HepG2 (cell line): ENCODE results near the gene PFDN2. TPM values are rescaled to one million over a fixed set of nuclear protein-coding genes. Genes with fewer than 3 reads are reported as not detected.

ENCODE experiments used
- ATF1 ChIP-seq: IDR thresholded peaks from 2 replicates; pipeline ENCODE4 v1.6.1; 2016; ENCODE audit warnings: mild to moderate bottlenecking, control low read depth
- ATF7 ChIP-seq, 2 experiments: fragments of 450-650 bp in 1 of 2; sonication (generic) in 1 of 2; formaldehyde crosslinking in 1 of 2; IDR thresholded peaks; 2 replicates each; pipeline versions ENCODE4 v1.4.0 to v1.6.1; 2016 to 2020; ENCODE audit warnings: antibody characterized with exemption in 1 of 2, mild to moderate bottlenecking in 1 of 2, missing genetic modification reagents in 1 of 2
- CCAR2 ChIP-seq: fragments of 200-400 bp; formaldehyde crosslinking; optimal IDR thresholded peaks from 2 replicates; pipeline ENCODE3; 2018; ENCODE audit warnings: low read depth, mild to moderate bottlenecking, low read length, moderate library complexity
- CREB1 ChIP-seq, 2 experiments: fragments of 450-650 bp in 1 of 2; IDR thresholded peaks; 2 replicates each; pipeline ENCODE4 v1.6.1; 2016 to 2017; ENCODE audit warnings: control low read depth in 1 of 2, mild to moderate bottlenecking in 1 of 2, missing compliant biosample characterization in 1 of 2, missing genetic modification characterization in 1 of 2
- EHMT2 ChIP-seq: fragments of 200-600 bp; sonication (generic); IDR thresholded peaks from 2 replicates; pipeline ENCODE4 v1.7.0; 2017; ENCODE audit warnings: antibody characterized with exemption, low read depth, low read length, borderline replicate concordance
- HOXA3 ChIP-seq: sonication (generic); formaldehyde crosslinking; IDR thresholded peaks from 2 replicates; pipeline ENCODE4 v1.5.0; 2020; ENCODE audit warnings: missing genetic modification reagents
- KDM5B ChIP-seq: sonication (generic); formaldehyde crosslinking; IDR thresholded peaks from 2 replicates; pipeline ENCODE4 v1.4.0; 2020; ENCODE audit warnings: missing genetic modification reagents, mild to moderate bottlenecking, borderline replicate concordance
- MAZ ChIP-seq, 2 experiments: sonication (generic) in 1 of 2; formaldehyde crosslinking in 1 of 2; IDR thresholded peaks; 2 replicates each; pipeline versions ENCODE4 v1.5.0 to v1.6.1; 2012 to 2020; ENCODE audit warnings: low read depth in 2 of 2, mild to moderate bottlenecking in 2 of 2, borderline replicate concordance in 1 of 2, improper control_type of control experiment in 1 of 2, low read length in 1 of 2, missing genetic modification reagents in 1 of 2, moderate library complexity in 1 of 2
- NPAS2 ChIP-seq: sonication (generic); formaldehyde crosslinking; IDR thresholded peaks from 2 replicates; pipeline ENCODE4 v1.8.0; 2022; ENCODE audit warnings: mild to moderate bottlenecking, missing genetic modification reagents, borderline replicate concordance
- ZBTB21 ChIP-seq: sonication (generic); formaldehyde crosslinking; IDR thresholded peaks from 2 replicates; pipeline ENCODE4 v1.4.0; 2020; ENCODE audit warnings: missing genetic modification reagents
- ZFP90 ChIP-seq: sonication (generic); formaldehyde crosslinking; IDR thresholded peaks from 2 replicates; pipeline ENCODE4 v1.8.0; 2022; ENCODE audit warnings: missing genetic modification reagents, mild to moderate bottlenecking, inconsistent platforms, borderline replicate concordance
- ZFYVE20 ChIP-seq: sonication (generic); formaldehyde crosslinking; IDR thresholded peaks from 2 replicates; pipeline ENCODE4 v1.8.0; 2023; ENCODE audit warnings: low read depth, mild to moderate bottlenecking, moderate library complexity, missing genetic modification reagents, borderline replicate concordance
- ZNF746 ChIP-seq: sonication (generic); formaldehyde crosslinking; IDR thresholded peaks from 2 replicates; pipeline ENCODE4 v1.8.0; 2022; ENCODE audit warnings: mild to moderate bottlenecking, missing genetic modification reagents
- ZNF772 ChIP-seq: sonication (generic); formaldehyde crosslinking; IDR thresholded peaks from 2 replicates; pipeline ENCODE4 v1.5.0; 2020; ENCODE audit warnings: mild to moderate bottlenecking, missing genetic modification reagents
- polyA plus RNA-seq, 8 experiments: library from polyadenylated mRNA; depleted of rRNA in 3 of 8; stranded (reverse) in 7 of 8; unstranded in 1 of 8; fragments of >200 nt; fragmentation: Illumina TruSeq in 4 of 8; extraction: Trizol in 4 of 8; gene quantifications; 2 replicates each; pipeline versions ENCODE4 v1.2.1 to v1.2.3, GENCODE V29; 2011 to 2016; ENCODE audit warnings: low read depth in 4 of 8, missing spikeins in 1 of 8, mixed read lengths in 1 of 8; ENCODE audit not compliant: insufficient read depth in 1 of 8
- total RNA-seq, 5 experiments: library from RNA; depleted of rRNA; stranded (reverse); fragments of >200 nt; fragmentation: Illumina TruSeq; extraction: Trizol; gene quantifications; 2 replicates each; pipeline ENCODE4 v1.2.3, GENCODE V29; 2016; ENCODE audit warnings: low read depth in 1 of 5
- TF ChIP-seq, protein P1 (sequence below): sonication (generic); formaldehyde crosslinking; IDR thresholded peaks from 2 replicates; pipeline ENCODE4 v1.4.0; 2020; ENCODE audit warnings: missing genetic modification reagents
- TF ChIP-seq, protein P2 (sequence below): sonication (generic); formaldehyde crosslinking; IDR thresholded peaks from 2 replicates; pipeline ENCODE4 v1.5.1; 2020; ENCODE audit warnings: mild to moderate bottlenecking, missing genetic modification reagents, moderate library complexity
- TF ChIP-seq, protein P3 (sequence below), 2 experiments: sonication (generic) in 1 of 2; formaldehyde crosslinking in 1 of 2; IDR thresholded peaks; 2 replicates each; pipeline versions ENCODE4 v1.4.0 to v1.6.1; 2018 to 2020; ENCODE audit warnings: missing genetic modification reagents in 2 of 2, borderline replicate concordance in 1 of 2, low read depth in 1 of 2, mild to moderate bottlenecking in 1 of 2, missing biosample characterization in 1 of 2
- TF ChIP-seq, protein P4 (sequence below): IDR thresholded peaks from 2 replicates; pipeline ENCODE4 v1.6.1; 2016; ENCODE audit warnings: missing compliant biosample characterization, missing genetic modification reagents, borderline replicate concordance
- TF ChIP-seq, protein P5 (sequence below): sonication (generic); formaldehyde crosslinking; IDR thresholded peaks from 2 replicates; pipeline ENCODE4 v1.5.0; 2020; ENCODE audit warnings: missing genetic modification reagents, mild to moderate bottlenecking, borderline replicate concordance

PFDN2 gene
- total and polyA plus RNA-seq, 2 of the 13 experiments (the other 11 are each of a cell fraction or from before 2014, with no cell fraction given): 62.6 to 63.6 TPM

DNA sequence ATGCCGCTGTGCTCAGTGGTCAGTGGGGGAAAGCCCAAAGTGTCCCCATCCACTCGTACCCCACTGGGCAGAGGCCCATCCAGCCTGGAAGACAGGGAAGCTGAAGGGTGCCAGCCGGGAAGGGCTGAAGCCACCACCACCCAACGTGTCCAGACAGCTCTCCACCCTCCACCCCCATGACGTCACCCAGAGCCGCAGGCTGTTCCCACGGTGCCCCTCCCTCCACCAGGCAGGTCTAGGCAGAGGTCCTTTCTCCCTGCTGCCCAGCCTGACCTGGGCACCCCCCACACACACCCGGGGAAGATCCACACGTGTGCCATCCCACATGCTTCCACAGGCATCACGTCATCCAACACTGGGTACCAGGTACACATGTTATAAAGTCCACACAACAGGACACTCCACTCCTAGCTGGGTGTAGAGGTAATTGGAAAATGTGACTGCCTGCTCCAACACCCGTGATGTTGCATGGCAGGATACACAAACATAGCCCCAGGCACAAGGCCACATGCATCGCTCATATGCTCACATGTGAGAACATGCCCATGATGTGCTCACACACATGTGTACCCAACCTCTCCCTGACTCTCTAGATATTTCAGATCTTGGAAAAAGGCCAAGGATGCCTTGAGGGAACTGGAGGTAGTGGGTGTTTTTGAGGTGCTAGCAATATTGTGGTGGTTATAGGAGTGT is 43.0 kb downstream of the PFDN2 start (continued):
- 0 out of 2 replicates have a peak, but pooled peaks have one; percentile 51 for TF ChIP-seq ZNF772 (CRISPR knock-in tag)
- peak; percentile 98 for TF ChIP-seq ATF7 (IDR thresholded peaks at IDR 0.05)
- TF ChIP-seq ATF7 (CRISPR knock-in tag; IDR thresholded peaks at IDR 0.05): peak; percentile 95
- TF ChIP-seq MAZ (IDR thresholded peaks at IDR 0.05; ENCODE audit: borderline replicate concordance, low read depth, low read length): no peak
- TF ChIP-seq MAZ (CRISPR knock-in tag; IDR thresholded peaks at IDR 0.05; ENCODE audit: low read depth): 0 out of 2 replicates have a peak, but pooled peaks have one; percentile 29
- TF ChIP-seq, protein P1, sequence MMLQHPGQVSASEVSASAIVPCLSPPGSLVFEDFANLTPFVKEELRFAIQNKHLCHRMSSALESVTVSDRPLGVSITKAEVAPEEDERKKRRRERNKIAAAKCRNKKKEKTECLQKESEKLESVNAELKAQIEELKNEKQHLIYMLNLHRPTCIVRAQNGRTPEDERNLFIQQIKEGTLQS (CRISPR knock-in tag): peak; percentile 62; the same call in 1 of the 2 replicates
- peak; percentile 62; the same call in 1 of the 2 replicates for TF ChIP-seq ZBTB21 (CRISPR knock-in tag)
- peak; percentile 15; the same call in 1 of the 2 replicates for TF ChIP-seq ATF1 (CRISPR knock-in tag)
- TF ChIP-seq ZFP90: 0 out of 2 replicates have a peak, but pooled peaks have one; percentile 28
- TF ChIP-seq, protein P2, sequence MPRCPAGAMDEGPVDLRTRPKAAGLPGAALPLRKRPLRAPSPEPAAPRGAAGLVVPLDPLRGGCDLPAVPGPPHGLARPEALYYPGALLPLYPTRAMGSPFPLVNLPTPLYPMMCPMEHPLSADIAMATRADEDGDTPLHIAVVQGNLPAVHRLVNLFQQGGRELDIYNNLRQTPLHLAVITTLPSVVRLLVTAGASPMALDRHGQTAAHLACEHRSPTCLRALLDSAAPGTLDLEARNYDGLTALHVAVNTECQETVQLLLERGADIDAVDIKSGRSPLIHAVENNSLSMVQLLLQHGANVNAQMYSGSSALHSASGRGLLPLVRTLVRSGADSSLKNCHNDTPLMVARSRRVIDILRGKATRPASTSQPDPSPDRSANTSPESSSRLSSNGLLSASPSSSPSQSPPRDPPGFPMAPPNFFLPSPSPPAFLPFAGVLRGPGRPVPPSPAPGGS: 0 out of 2 replicates have a peak, but pooled peaks have one; percentile 38
- TF ChIP-seq CCAR2: no peak
- TF ChIP-seq, protein P3, sequence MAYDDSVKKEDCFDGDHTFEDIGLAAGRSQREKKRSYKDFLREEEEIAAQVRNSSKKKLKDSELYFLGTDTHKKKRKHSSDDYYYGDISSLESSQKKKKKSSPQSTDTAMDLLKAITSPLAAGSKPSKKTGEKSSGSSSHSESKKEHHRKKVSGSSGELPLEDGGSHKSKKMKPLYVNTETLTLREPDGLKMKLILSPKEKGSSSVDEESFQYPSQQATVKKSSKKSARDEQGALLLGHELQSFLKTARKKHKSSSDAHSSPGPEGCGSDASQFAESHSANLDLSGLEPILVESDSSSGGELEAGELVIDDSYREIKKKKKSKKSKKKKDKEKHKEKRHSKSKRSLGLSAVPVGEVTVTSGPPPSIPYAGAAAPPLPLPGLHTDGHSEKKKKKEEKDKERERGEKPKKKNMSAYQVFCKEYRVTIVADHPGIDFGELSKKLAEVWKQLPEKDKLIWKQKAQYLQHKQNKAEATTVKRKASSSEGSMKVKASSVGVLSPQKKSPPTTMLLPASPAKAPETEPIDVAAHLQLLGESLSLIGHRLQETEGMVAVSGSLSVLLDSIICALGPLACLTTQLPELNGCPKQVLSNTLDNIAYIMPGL (CRISPR knock-in tag; IDR thresholded peaks at IDR 0.05; ENCODE audit: borderline replicate concordance in 1 of 2, low read depth in 1 of 2): 0 out of 4 replicates have a peak, but pooled peaks of 1 of the 2 experiments have one; percentile 1
- TF ChIP-seq, protein P4, sequence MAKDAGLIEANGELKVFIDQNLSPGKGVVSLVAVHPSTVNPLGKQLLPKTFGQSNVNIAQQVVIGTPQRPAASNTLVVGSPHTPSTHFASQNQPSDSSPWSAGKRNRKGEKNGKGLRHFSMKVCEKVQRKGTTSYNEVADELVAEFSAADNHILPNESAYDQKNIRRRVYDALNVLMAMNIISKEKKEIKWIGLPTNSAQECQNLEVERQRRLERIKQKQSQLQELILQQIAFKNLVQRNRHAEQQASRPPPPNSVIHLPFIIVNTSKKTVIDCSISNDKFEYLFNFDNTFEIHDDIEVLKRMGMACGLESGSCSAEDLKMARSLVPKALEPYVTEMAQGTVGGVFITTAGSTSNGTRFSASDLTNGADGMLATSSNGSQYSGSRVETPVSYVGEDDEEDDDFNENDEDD (CRISPR knock-in tag): no peak
- TF ChIP-seq, protein P5, sequence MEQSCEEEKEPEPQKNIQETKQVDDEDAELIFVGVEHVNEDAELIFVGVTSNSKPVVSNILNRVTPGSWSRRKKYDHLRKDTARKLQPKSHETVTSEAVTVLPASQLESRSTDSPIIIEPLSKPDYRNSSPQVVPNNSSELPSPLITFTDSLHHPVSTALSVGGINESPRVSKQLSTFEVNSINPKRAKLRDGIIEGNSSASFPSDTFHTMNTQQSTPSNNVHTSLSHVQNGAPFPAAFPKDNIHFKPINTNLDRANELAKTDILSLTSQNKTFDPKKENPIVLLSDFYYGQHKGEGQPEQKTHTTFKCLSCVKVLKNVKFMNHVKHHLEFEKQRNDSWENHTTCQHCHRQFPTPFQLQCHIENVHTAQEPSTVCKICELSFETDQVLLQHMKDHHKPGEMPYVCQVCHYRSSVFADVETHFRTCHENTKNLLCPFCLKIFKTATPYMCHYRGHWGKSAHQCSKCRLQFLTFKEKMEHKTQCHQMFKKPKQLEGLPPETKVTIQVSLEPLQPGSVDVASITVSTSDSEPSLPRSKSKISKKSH (CRISPR knock-in tag): no peak
- TF ChIP-seq EHMT2: no peak
- TF ChIP-seq ZFYVE20 (CRISPR knock-in tag): no peak
- TF ChIP-seq CREB1 (IDR thresholded peaks at IDR 0.05): peak; percentile 97
- TF ChIP-seq CREB1 (CRISPR knock-in tag; IDR thresholded peaks at IDR 0.05): peak; percentile 59
- TF ChIP-seq ZNF746: no peak
- TF ChIP-seq NPAS2 (CRISPR knock-in tag): no peak
- TF ChIP-seq KDM5B (CRISPR knock-in tag): peak; percentile 26; the same call in 1 of the 2 replicates
- TF ChIP-seq HOXA3 (CRISPR knock-in tag): peak; percentile 31; the same call in 1 of the 2 replicates
